PC-3 (cell line): Measurements from ENCODE around the gene CIAPIN1. TPM values are rescaled to one million over a fixed set of nuclear protein-coding genes. Genes with fewer than 3 reads are reported as not detected.

ENCODE experiments used
- ATAC-seq: fragments of 200-7000 bp; cut with Tn5 transposase; 2 replicates; pipeline ENCODE4 v1.9.1; 2020; ENCODE audit warnings: mild to moderate bottlenecking, moderate library complexity
- BruUV-seq: library from RNA; stranded (reverse); fragments of 400-500 nt; replicated peaks from 2 replicates; lab custom pipeline; 2021; lab: Mats Ljungman, UMichigan
- CTCF ChIA-PET: fragments of 300-600 bp; sonication (Branson Sonifier 250); formaldehyde crosslinking; loops from one replicate; lab custom pipeline; 2022; ENCODE audit warnings: antibody characterized with exemption; lab: Charles Lee
- POLR2A ChIA-PET: fragments of 300-600 bp; sonication (Branson Sonifier 250); formaldehyde crosslinking; loops from one replicate; lab custom pipeline; 2022; ENCODE audit warnings: antibody characterized with exemption; ENCODE audit not compliant: unreplicated experiment; lab: Charles Lee
- DNase-seq: peaks from one replicate; pipeline ENCODE4 v3.0.0-alpha.2; 2015
- H2AFZ ChIP-seq: fragments of 300-600 bp; sonication (generic); 2 replicates; pipeline ENCODE4 v1.6.0; 2016; ENCODE audit warnings: antibody characterized with exemption, low read length
- H3F3A ChIP-seq: fragments of 300-600 bp; sonication (generic); one replicate; pipeline ENCODE4 v1.6.0; 2017; ENCODE audit warnings: antibody characterized with exemption, low read length, control low read depth, mild to moderate bottlenecking; ENCODE audit not compliant: unreplicated experiment
- H3K27ac ChIP-seq: fragments of 300-600 bp; sonication (generic); 2 replicates; pipeline ENCODE4 v1.5.1; 2016; ENCODE audit warnings: mild to moderate bottlenecking, low read length
- H3K27me3 ChIP-seq: fragments of 300-600 bp; sonication (generic); 2 replicates; pipeline ENCODE4 v1.6.1; 2016; ENCODE audit warnings: low read length, mixed read lengths
- H3K36me3 ChIP-seq: fragments of 300-600 bp; sonication (generic); 2 replicates; pipeline ENCODE4 v1.6.1; 2016; ENCODE audit warnings: low read depth, mixed run types, low read length, mixed read lengths
- H3K4me1 ChIP-seq: fragments of 300-600 bp; sonication (generic); 2 replicates; pipeline ENCODE4 v1.5.1; 2016; ENCODE audit warnings: low read length; ENCODE audit not compliant: insufficient read depth
- H3K4me2 ChIP-seq: fragments of 300-600 bp; sonication (generic); 2 replicates; pipeline ENCODE4 v1.6.0; 2016; ENCODE audit warnings: low read length
- H3K4me3 ChIP-seq: fragments of 300-600 bp; sonication (generic); 2 replicates; pipeline ENCODE4 v1.5.1; 2016; ENCODE audit warnings: mild to moderate bottlenecking, low read length, mixed read lengths
- H3K79me2 ChIP-seq: fragments of 300-600 bp; sonication (generic); 2 replicates; pipeline ENCODE4 v1.6.1; 2017; ENCODE audit warnings: low read length, mixed read lengths
- H3K9ac ChIP-seq: fragments of 300-600 bp; sonication (generic); 2 replicates; pipeline ENCODE4 v1.6.0; 2016; ENCODE audit warnings: mild to moderate bottlenecking, low read length
- H3K9me2 ChIP-seq: fragments of 300-600 bp; sonication (generic); replicated peaks from 2 replicates; pipeline ENCODE4 v1.6.1; 2016; ENCODE audit warnings: mixed run types, low read length, mixed read lengths
- H3K9me3 ChIP-seq: fragments of 300-600 bp; sonication (generic); 2 replicates; pipeline ENCODE4 v1.6.1; 2016; ENCODE audit warnings: low read length, mixed read lengths
- H4K20me1 ChIP-seq: fragments of 300-600 bp; sonication (generic); 2 replicates; pipeline ENCODE4 v1.6.1; 2016; ENCODE audit warnings: low read length, mixed read lengths
- CTCF ChIP-seq: fragments of 300-600 bp; sonication (generic); conservative IDR thresholded peaks from 2 replicates; pipeline ENCODE4 v1.5.1; 2017; ENCODE audit warnings: antibody characterized with exemption, low read depth, mild to moderate bottlenecking, low read length
- EZH2 ChIP-seq: fragments of 300-600 bp; sonication (generic); IDR thresholded peaks from one replicate; pipeline ENCODE4 v1.6.1; 2017; ENCODE audit warnings: antibody characterized with exemption, mild to moderate bottlenecking, low read length; ENCODE audit not compliant: unreplicated experiment
- EZH2phosphoT487 ChIP-seq: fragments of 300-600 bp; sonication (generic); IDR thresholded peaks from 2 replicates; pipeline ENCODE4 v1.6.1; 2018; ENCODE audit warnings: mild to moderate bottlenecking, antibody characterized with exemption, low read length, borderline replicate concordance
- intact Hi-C: fragments of 100-400 bp; cut with micrococcal nuclease; formaldehyde crosslinking; loops from 2 replicates; pipeline ENCODE4 v1.9.0; 2023
- total RNA-seq: library from RNA; depleted of rRNA; stranded (reverse); fragments of >200 nt; gene quantifications from 2 replicates; pipeline ENCODE4 v1.2.3, GENCODE V29; 2014

Gene CIAPIN1
- total RNA-seq, 1 experiment from 2014 or later = 48.6 TPM

GRCh38 chr16:57483725-57484514 is 36.7 kb upstream of the CIAPIN1 start:
- CTCF ChIA-PET = no interaction called here
- no peak overlapping the region for H3K9ac ChIP-seq

GRCh38 chr16:57482845-57483545 is 35.8 kb upstream of the CIAPIN1 start:
- no peak overlapping the region for H3K27ac ChIP-seq
- H3K4me2 ChIP-seq = no peak overlapping the region
- no peak for DNase-seq
- no peaks in the 10 kb centered on the region for H3F3A ChIP-seq
- H3K9me2 ChIP-seq = no peaks in the 10 kb centered on the region
- H3K27me3 ChIP-seq = no peaks in the 10 kb centered on the region
- no peak overlapping the region for H3K4me3 ChIP-seq
- no peaks in the 10 kb centered on the region for H4K20me1 ChIP-seq
- intact Hi-C loops = no loop called here
- H3K79me2 ChIP-seq = no peaks in the 10 kb centered on the region
- no peak for ATAC-seq
- H3K36me3 ChIP-seq = no peaks in the 10 kb centered on the region
- H3K9me3 ChIP-seq = no peaks in the 10 kb centered on the region
- TF ChIP-seq CTCF (no peak), EZH2phosphoT487 (no peak), EZH2 (no peak)
- no peak overlapping the region for H3K9ac ChIP-seq
- POLR2A ChIA-PET = no interaction called here
- CTCF ChIA-PET = no interaction called here
- H3K4me1 ChIP-seq = no peaks in the 10 kb centered on the region; the same call in 1 of the 2 replicates
- H2AFZ ChIP-seq = no peak overlapping the region
- BruUV-seq = no TSS peak

More at GRCh38 chr16:57483725-57484514, 36.7 kb upstream of the CIAPIN1 start:
- Histone ChIP-seq H3F3A (no peaks in the 10 kb centered on the region), H3K9me2 (no peaks in the 10 kb centered on the region), H3K4me2 (no peak overlapping the region), H3K4me1 (no peaks in the 10 kb centered on the region; the same call in 1 of the 2 replicates), H3K79me2 (no peaks in the 10 kb centered on the region), H3K36me3 (no peaks in the 10 kb centered on the region), H3K27ac (no peak overlapping the region), H4K20me1 (no peaks in the 10 kb centered on the region), H3K4me3 (no peak overlapping the region), H2AFZ (no peak overlapping the region), H3K9me3 (no peaks in the 10 kb centered on the region), H3K27me3 (no peaks in the 10 kb centered on the region)
- BruUV-seq = no TSS peak
- ATAC-seq (no peak), DNase-seq (no peak)
- POLR2A ChIA-PET = no interaction called here
- intact Hi-C loops = no loop called here
- no peak for TF ChIP-seq CTCF
- TF ChIP-seq EZH2phosphoT487 = no peak
- TF ChIP-seq EZH2 = no peak

GRCh38 chr16:57481421-57481820 is 34.2 kb upstream of the CIAPIN1 start:
- H3K27me3 ChIP-seq = no peaks in the 10 kb centered on the region
- no peak for DNase-seq
- no TSS peak for BruUV-seq
- H3K9ac ChIP-seq = no peak overlapping the region
- POLR2A ChIA-PET = no interaction called here
- no peaks in the 10 kb centered on the region for H3K9me2 ChIP-seq
- no peak overlapping the region for H2AFZ ChIP-seq
- ATAC-seq = no peak
- no peaks in the 10 kb centered on the region for H3K79me2 ChIP-seq
- no peaks in the 10 kb centered on the region for H4K20me1 ChIP-seq
- H3K4me3 ChIP-seq = no peak overlapping the region
- no peaks in the 10 kb centered on the region for H3F3A ChIP-seq
- H3K36me3 ChIP-seq = no peaks in the 10 kb centered on the region
- intact Hi-C loops = no loop called here
- H3K27ac ChIP-seq = no peak overlapping the region
- no peaks in the 10 kb centered on the region for H3K9me3 ChIP-seq
- TF ChIP-seq CTCF = no peak
- no peak for TF ChIP-seq EZH2phosphoT487
- no peaks in the 10 kb centered on the region; the same call in 1 of the 2 replicates for H3K4me1 ChIP-seq
- H3K4me2 ChIP-seq = no peak overlapping the region
- CTCF ChIA-PET = no interaction called here
